HG03039 (cell line): ENCODE results near the gene SORT1.

Source experiments
- ATAC-seq: cut with Tn5 transposase; IDR thresholded peaks from one replicate; pipeline ENCODE4 v1.9.1; 2021; ENCODE audit warnings: mild to moderate bottlenecking, moderate library complexity; ENCODE audit not compliant: unreplicated experiment

The SORT1 gene

GRCh38 chr1:109277434-109278204 lies 120.1 kb downstream of the SORT1 start:
- peak; percentile 66 for ATAC-seq

GRCh38 chr1:109275706-109276345 lies 121.9 kb downstream of the SORT1 start:
- ATAC-seq: no peak

- ATAC-seq: no peak
Measured at GRCh38 chr1:109274533-109275476, 122.9 kb downstream of the SORT1 start.

- no peak for ATAC-seq
Measured at GRCh38 chr1:109273570-109274288, 124.0 kb downstream of the SORT1 start.

GRCh38 chr1:109272831-109273547 lies 124.7 kb downstream of the SORT1 start:
- ATAC-seq: no peak

GRCh38 chr1:109272021-109272799 lies 125.5 kb downstream of the SORT1 start:
- ATAC-seq: no peak

GRCh38 chr1:109271458-109271857 lies 126.3 kb downstream of the SORT1 start:
- ATAC-seq: no peak

- no peak for ATAC-seq
Measured at GRCh38 chr1:109270623-109271317, 126.9 kb downstream of the SORT1 start.

- ATAC-seq: no peak
Measured at GRCh38 chr1:109269981-109270622, 127.6 kb downstream of the SORT1 start.

GRCh38 chr1:109269212-109269980 lies 128.3 kb downstream of the SORT1 start:
- ATAC-seq: no peak

GRCh38 chr1:109268431-109269211 lies 129.1 kb downstream of the SORT1 start:
- no peak for ATAC-seq

GRCh38 chr1:109267743-109268300 lies 129.9 kb downstream of the SORT1 start:
- no peak for ATAC-seq

GRCh38 chr1:109266965-109267364 lies 130.8 kb downstream of the SORT1 start:
- no peak for ATAC-seq

- no peak for ATAC-seq
Measured at GRCh38 chr1:109265741-109266330, 131.9 kb downstream of the SORT1 start.

GRCh38 chr1:109265016-109265415 lies 132.7 kb downstream of the SORT1 start:
- ATAC-seq: no peak

- no peak for ATAC-seq
Measured at GRCh38 chr1:109264379-109264755, 133.4 kb downstream of the SORT1 start.
